Subcutaneous adipose tissue (tissue), 4 donors: Measurements from ENCODE around the gene TMEM63A. TPM values are rescaled to one million over a fixed set of nuclear protein-coding genes. Genes with fewer than 3 reads are reported as not detected.

Source experiments
- CTCF ChIP-seq: fragments of 450-650 bp; IDR thresholded peaks from one replicate; pipeline ENCODE4 v1.5.1; 2016; ENCODE audit warnings: low read depth, mild to moderate bottlenecking, control low read depth, antibody characterized with exemption, moderate library complexity
- total RNA-seq, 4 donors: library from RNA; depleted of rRNA; stranded (reverse); fragments of >200 nt; gene quantifications; one replicate each; pipeline ENCODE4 v1.1.0, GENCODE V29; 2016

Gene TMEM63A
- total RNA-seq, 4 donors from 2014 or later, result 65.5 to 115 (median 68.3) TPM

GRCh38 chr1:225886159-225887029 lies 4.2 kb upstream of the TMEM63A start:
- no peak for TF ChIP-seq CTCF

GRCh38 chr1:225885336-225885735 lies 3.2 kb upstream of the TMEM63A start:
- no peak for TF ChIP-seq CTCF

- no peak for TF ChIP-seq CTCF
Measured at GRCh38 chr1:225883616-225884265, 1.6 kb upstream of the TMEM63A start.

GRCh38 chr1:225882694-225883615 lies 775 bp upstream of the TMEM63A start:
- TF ChIP-seq CTCF, result no peak

GRCh38 chr1:225881081-225881958 lies 860 bp downstream of the TMEM63A start:
- no peak for TF ChIP-seq CTCF

- no peak for TF ChIP-seq CTCF
Measured at GRCh38 chr1:225880636-225881035, 1.5 kb downstream of the TMEM63A start.
